Measurements from ENCODE around the gene LRRK1. TPM values are rescaled to one million over a fixed set of nuclear protein-coding genes. Genes with fewer than 3 reads are reported as not detected.

The LRRK1 gene
- total RNA-seq, 2 donors from 2014 or later: 0.74 to 1.2 TPM

- Mint-ChIP-seq H3K27me3 (ENCODE audit: low read depth) (peaks cover 13% of the 10 kb centered on the region), H3K4me1 (ENCODE audit: low read depth) (no peaks in the 10 kb centered on the region), H3K4me3 (no peak overlapping the region), H3K9me3 (no peaks in the 10 kb centered on the region), H3K27ac (no peak overlapping the region), H3K36me3 (ENCODE audit: insufficient read depth in 2 of 2) (no peaks in the 10 kb centered on the region)
- ATAC-seq (replicated peaks in 1 of 2): no peak
- no peak for DNase-seq
Observed at GRCh38 chr15:100994597-100995446, 75.7 kb downstream of the LRRK1 start.

DNA sequence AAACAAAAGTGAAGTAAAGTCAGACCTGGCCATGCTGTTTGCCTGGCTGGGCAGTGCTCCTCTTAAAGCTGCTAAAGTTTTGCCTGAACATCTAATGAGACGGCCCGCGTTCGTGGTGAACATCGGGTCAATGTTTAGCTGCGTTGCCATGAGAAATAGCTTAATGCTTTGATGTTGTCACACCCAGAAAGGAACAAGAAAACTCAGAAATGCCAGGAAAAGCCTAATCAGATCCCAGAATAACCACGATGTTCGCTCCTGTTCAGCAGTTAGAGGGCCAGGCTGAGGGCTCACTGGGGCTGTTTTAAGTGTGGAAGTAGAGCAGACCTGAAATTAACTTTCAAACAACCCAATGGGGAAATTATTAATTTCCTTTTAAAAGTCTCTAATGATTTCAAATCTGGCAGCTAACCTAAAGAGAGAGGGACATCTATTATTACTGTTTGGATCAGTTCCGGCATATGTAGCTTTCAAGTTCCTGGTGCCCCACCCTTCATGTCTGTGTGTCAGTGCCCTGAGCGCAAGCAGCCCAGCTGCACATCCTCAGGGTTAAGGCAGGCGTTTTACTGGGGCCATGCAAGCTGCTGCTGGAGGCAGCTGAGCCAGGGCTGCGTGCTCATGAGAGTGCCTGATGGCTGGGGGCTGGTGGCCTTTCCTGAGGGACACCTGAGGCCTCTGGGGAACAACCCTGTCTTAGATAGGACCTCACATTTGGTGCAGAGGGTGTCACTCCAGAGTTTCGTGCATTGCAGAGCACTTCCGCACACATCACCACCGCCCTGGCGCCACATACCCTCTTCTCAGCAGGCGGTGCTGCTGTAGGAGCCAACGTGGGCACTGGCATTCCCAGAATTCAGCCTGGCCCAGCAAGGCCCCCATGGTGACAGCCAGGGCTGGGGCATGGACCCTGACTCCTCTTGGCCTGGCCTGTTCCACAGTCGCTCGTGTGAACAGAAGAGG is 76.6 kb downstream of the LRRK1 start:
- Mint-ChIP-seq H3K27me3 (ENCODE audit: low read depth) (peaks cover 22% of the 10 kb centered on the region), H3K4me1 (ENCODE audit: low read depth) (no peaks in the 10 kb centered on the region), H3K27ac (no peak overlapping the region), H3K4me3 (no peak overlapping the region), H3K36me3 (ENCODE audit: insufficient read depth in 2 of 2) (no peaks in the 10 kb centered on the region), H3K9me3 (no peaks in the 10 kb centered on the region)
- no peak for ATAC-seq (replicated peaks in 1 of 2)
- no peak for DNase-seq

DNA sequence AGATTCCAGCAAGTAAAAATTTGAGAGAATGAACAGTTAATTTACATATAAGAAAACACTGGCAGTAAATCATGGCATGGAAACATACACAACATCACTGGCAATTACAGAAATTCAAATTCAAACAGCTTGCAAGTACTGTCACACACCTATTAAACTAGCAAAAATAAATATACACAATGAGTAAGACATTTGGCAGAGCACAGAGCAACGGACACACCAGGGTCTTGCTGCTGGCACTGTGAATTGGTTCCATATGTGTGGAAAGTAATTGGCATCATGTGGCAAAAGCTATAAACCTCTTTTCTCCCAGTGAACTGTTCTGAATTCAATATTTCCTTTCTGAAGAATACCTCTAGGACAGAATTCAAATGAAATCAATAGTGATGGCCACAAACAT is 78.3 kb downstream of the LRRK1 start:
- Mint-ChIP-seq H3K36me3 (ENCODE audit: insufficient read depth in 2 of 2) (no peaks in the 10 kb centered on the region), H3K27me3 (ENCODE audit: low read depth) (peaks cover 31% of the 10 kb centered on the region), H3K27ac (no peak overlapping the region), H3K9me3 (no peaks in the 10 kb centered on the region), H3K4me3 (no peak overlapping the region), H3K4me1 (ENCODE audit: low read depth) (no peaks in the 10 kb centered on the region)
- DNase-seq: no peak
- no peak for ATAC-seq (replicated peaks in 1 of 2)

GRCh38 chr15:100998630-100999029 is 79.5 kb downstream of the LRRK1 start:
- no peak for ATAC-seq (replicated peaks in 1 of 2)
- Mint-ChIP-seq H3K9me3 (no peaks in the 10 kb centered on the region), H3K36me3 (ENCODE audit: insufficient read depth in 2 of 2) (no peaks in the 10 kb centered on the region), H3K27ac (no peak overlapping the region), H3K4me3 (no peak overlapping the region), H3K27me3 (ENCODE audit: low read depth) (peaks cover 31% of the 10 kb centered on the region), H3K4me1 (ENCODE audit: low read depth) (no peaks in the 10 kb centered on the region)
- DNase-seq: no peak

- Mint-ChIP-seq H3K27me3 (ENCODE audit: low read depth) (peaks cover 31% of the 10 kb centered on the region), H3K4me1 (ENCODE audit: low read depth) (no peaks in the 10 kb centered on the region), H3K4me3 (no peak overlapping the region), H3K36me3 (ENCODE audit: insufficient read depth in 2 of 2) (no peaks in the 10 kb centered on the region), H3K9me3 (no peaks in the 10 kb centered on the region), H3K27ac (no peak overlapping the region)
- ATAC-seq (replicated peaks in 1 of 2) (no peak), DNase-seq (no peak)
Observed at GRCh38 chr15:100999369-100999768, 80.2 kb downstream of the LRRK1 start.

DNA sequence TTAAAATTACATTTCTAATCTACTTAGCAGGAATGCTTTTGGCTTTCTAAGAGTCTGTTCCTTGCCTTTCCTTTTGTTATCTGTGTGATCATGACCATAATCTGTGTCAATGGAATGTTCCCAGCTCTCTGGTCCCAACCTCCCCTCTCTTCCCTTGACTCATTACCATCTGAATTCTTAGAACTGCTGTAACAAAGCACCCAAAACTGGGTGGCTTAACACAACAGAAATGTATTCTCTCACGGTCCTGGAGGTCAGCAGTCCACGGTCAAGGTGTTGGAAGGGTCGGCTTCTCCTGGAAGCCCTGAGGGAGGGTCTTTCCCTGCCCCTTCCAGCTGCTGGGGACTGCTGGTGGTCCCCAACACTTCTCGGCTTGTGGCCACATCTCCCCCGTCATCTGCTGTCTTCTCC is 81.1 kb downstream of the LRRK1 start:
- no peak for ATAC-seq (replicated peaks in 1 of 2)
- no peaks in the 10 kb centered on the region for H3K9me3 Mint-ChIP-seq
- H3K36me3 Mint-ChIP-seq (ENCODE audit: insufficient read depth in 2 of 2): no peaks in the 10 kb centered on the region
- no peak overlapping the region for H3K4me3 Mint-ChIP-seq
- no peak overlapping the region for H3K27ac Mint-ChIP-seq
- peaks cover 31% of the 10 kb centered on the region for H3K27me3 Mint-ChIP-seq (ENCODE audit: low read depth)
- no peak for DNase-seq
- H3K4me1 Mint-ChIP-seq (ENCODE audit: low read depth): no peaks in the 10 kb centered on the region

GRCh38 chr15:101001056-101001455 is 81.9 kb downstream of the LRRK1 start:
- ATAC-seq (replicated peaks in 1 of 2): no peak
- H3K27ac Mint-ChIP-seq: no peak overlapping the region
- H3K4me3 Mint-ChIP-seq: no peak overlapping the region
- no peak for DNase-seq
- no peaks in the 10 kb centered on the region for H3K4me1 Mint-ChIP-seq (ENCODE audit: low read depth)
- H3K27me3 Mint-ChIP-seq (ENCODE audit: low read depth): peaks cover 31% of the 10 kb centered on the region
- no peaks in the 10 kb centered on the region for H3K9me3 Mint-ChIP-seq
- H3K36me3 Mint-ChIP-seq (ENCODE audit: insufficient read depth in 2 of 2): no peaks in the 10 kb centered on the region

- ATAC-seq (replicated peaks in 1 of 2): no peak
- no peak for DNase-seq
- H3K9me3 Mint-ChIP-seq: no peaks in the 10 kb centered on the region
- no peak overlapping the region for H3K27ac Mint-ChIP-seq
- H3K4me3 Mint-ChIP-seq: no peak overlapping the region
- H3K4me1 Mint-ChIP-seq (ENCODE audit: low read depth): no peaks in the 10 kb centered on the region
- H3K27me3 Mint-ChIP-seq (ENCODE audit: low read depth): peaks cover 24% of the 10 kb centered on the region
- H3K36me3 Mint-ChIP-seq (ENCODE audit: insufficient read depth in 2 of 2): no peaks in the 10 kb centered on the region
Observed at GRCh38 chr15:101001796-101002195, 82.6 kb downstream of the LRRK1 start.

DNA sequence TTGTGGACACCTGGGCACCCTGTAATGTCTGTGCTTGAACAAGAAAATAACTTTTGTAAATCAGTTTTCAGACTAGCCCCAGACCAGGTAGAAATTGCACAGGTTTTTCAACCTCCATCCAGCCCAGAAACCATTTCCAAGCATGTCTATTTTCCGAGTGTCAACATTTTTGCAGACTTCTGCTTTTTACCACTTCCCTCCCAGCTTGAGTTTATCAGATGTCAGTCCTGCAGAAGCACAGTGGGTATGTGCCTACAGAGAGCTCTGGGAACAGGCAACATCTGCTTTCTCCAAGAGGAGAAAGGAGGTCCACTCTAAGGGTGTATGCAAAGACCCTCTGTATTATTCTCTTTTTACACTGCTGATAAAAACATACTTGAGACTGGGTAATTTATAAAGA is 83.9 kb downstream of the LRRK1 start:
- ATAC-seq (replicated peaks in 1 of 2) (no peak), DNase-seq (no peak)
- no peak overlapping the region for H3K4me3 Mint-ChIP-seq
- peaks cover 24% of the 10 kb centered on the region for H3K27me3 Mint-ChIP-seq (ENCODE audit: low read depth)
- no peaks in the 10 kb centered on the region for H3K36me3 Mint-ChIP-seq (ENCODE audit: insufficient read depth in 2 of 2)
- H3K27ac Mint-ChIP-seq: no peak overlapping the region
- H3K4me1 Mint-ChIP-seq (ENCODE audit: low read depth): peaks cover 11% of the 10 kb centered on the region
- H3K9me3 Mint-ChIP-seq: no peaks in the 10 kb centered on the region

DNA sequence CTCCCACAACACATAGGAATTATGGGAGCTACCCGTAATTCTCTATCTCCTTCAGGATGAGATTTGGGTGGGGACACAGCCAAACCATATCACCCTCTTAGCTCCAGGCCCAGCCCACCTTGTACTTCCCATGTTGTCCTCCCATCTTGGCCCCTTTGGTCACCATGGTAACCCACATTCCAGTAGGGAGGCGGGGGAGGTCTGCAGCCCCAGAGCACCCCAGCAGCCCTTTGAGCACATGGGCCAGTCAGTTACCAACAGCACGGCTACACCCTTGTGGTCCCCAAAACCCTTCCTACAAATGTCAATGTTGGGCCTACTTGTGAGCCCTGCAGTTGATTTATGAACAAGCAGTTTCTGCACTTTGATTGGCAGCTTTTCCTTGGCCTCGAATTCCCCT is 84.5 kb downstream of the LRRK1 start:
- Mint-ChIP-seq H3K4me1 (ENCODE audit: low read depth) (peaks cover 17% of the 10 kb centered on the region), H3K36me3 (ENCODE audit: insufficient read depth in 2 of 2) (no peaks in the 10 kb centered on the region), H3K9me3 (no peaks in the 10 kb centered on the region), H3K27me3 (ENCODE audit: low read depth) (peaks cover 24% of the 10 kb centered on the region), H3K27ac (no peak overlapping the region), H3K4me3 (no peak overlapping the region)
- ATAC-seq (replicated peaks in 1 of 2) (no peak), DNase-seq (no peak)

DNA sequence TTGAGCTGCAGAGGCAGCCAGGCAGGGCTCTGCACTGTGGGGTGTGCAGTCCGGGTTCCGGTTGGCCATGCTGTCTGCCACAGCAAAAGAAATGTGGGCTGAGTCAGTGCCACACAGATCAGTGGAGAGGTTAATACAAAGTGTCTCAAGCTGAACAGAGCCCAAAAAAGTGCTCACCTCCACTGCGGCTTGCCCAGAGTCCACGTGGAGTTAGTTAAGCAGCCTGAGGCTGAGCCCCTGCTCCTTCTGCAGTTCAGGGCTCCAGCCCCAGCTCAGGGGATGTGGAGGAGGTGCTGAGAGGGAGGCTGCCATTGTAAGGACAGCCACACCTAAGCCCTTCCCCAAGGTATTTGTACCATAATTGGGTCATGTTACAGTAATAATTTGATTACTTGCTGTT is 85.3 kb downstream of the LRRK1 start:
- Mint-ChIP-seq H3K4me1 (ENCODE audit: low read depth) (peaks cover 20% of the 10 kb centered on the region), H3K27ac (no peak overlapping the region), H3K9me3 (no peaks in the 10 kb centered on the region), H3K27me3 (ENCODE audit: low read depth) (peaks cover 21% of the 10 kb centered on the region), H3K4me3 (no peak overlapping the region), H3K36me3 (ENCODE audit: insufficient read depth in 2 of 2) (no peaks in the 10 kb centered on the region)
- ATAC-seq (replicated peaks in 1 of 2) (no peak), DNase-seq (no peak)

- H3K4me1 Mint-ChIP-seq (ENCODE audit: low read depth): peaks cover 20% of the 10 kb centered on the region
- DNase-seq (no peak), ATAC-seq (replicated peaks in 1 of 2) (no peak)
- no peak overlapping the region for H3K27ac Mint-ChIP-seq
- H3K9me3 Mint-ChIP-seq: no peaks in the 10 kb centered on the region
- H3K36me3 Mint-ChIP-seq (ENCODE audit: insufficient read depth in 2 of 2): no peaks in the 10 kb centered on the region
- no peak overlapping the region for H3K4me3 Mint-ChIP-seq
- H3K27me3 Mint-ChIP-seq (ENCODE audit: low read depth): peaks cover 16% of the 10 kb centered on the region
Observed at GRCh38 chr15:101004986-101005747, 86.0 kb downstream of the LRRK1 start.

Data from activated T-cell treated with anti-CD3 and anti-CD28 coated beads, Interleukin-2, amount 50 U/mL, for 72 hours (primary cell).